ENCODE measurements around the gene KLHL30. TPM values are rescaled to one million over a fixed set of nuclear protein-coding genes. Genes with fewer than 3 reads are reported as not detected.
A peak's percentile ranks its signal among the peaks of the same experiment; 100 is the strongest.

The KLHL30 gene, protein sequence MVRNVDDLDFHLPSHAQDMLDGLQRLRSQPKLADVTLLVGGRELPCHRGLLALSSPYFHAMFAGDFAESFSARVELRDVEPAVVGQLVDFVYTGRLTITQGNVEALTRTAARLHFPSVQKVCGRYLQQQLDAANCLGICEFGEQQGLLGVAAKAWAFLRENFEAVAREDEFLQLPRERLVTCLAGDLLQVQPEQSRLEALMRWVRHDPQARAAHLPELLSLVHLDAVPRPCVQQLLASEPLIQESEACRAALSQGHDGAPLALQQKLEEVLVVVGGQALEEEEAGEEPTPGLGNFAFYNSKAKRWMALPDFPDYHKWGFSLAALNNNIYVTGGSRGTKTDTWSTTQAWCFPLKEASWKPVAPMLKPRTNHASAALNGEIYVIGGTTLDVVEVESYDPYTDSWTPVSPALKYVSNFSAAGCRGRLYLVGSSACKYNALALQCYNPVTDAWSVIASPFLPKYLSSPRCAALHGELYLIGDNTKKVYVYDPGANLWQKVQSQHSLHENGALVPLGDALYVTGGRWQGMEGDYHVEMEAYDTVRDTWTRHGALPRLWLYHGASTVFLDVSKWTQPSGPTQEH
- not detected for total RNA-seq

- no peak for DNase-seq (ENCODE audit: low spot score)
Observed at GRCh38 chr2:238138331-238139195, at the start of gene KLHL30. TSS of gene KLHL30 (plus strand) at chr2:238138668. CDS start at chr2:238140755, 2,087 bp downstream.

DNA sequence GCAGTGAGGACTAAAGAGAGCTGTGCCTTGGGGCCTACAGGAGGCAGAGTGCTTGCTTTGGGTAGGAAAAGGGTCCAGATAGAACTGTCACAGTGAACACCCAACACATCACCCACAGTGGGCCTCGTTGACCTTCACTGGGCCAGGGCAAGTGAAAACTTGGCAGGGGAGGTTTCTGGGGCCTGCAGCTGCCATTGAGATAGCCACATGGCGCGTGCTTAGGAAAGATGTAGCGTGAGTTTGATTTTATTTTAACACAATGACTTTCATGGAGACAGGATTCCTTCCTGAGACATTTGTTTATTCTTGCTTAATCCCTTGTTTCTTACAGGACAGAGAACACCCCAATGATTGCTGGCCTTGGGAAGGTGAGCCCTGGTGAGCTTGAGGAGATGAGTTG is 47.6 kb upstream of the KLHL30 start:
- Mint-ChIP-seq H3K36me3 (peaks cover 1% of the 10 kb centered on the region), H3K27me3 (no peaks in the 10 kb centered on the region), H3K4me3 (no peak overlapping the region), H3K27ac (no peak overlapping the region), H3K9me3 (no peaks in the 10 kb centered on the region), H3K4me1 (ENCODE audit: low read depth in 2 of 2) (peaks cover 7 to 11% of the 10 kb centered on the region in 2 donors)
- DNase-seq (ENCODE audit: low spot score), result no peak
- no peak for ATAC-seq

More at GRCh38 chr2:238138331-238139195, at the start of gene KLHL30:
- Mint-ChIP-seq H3K27ac (no peak within 1 kb of the TSS), H3K4me3 (no peak within 1 kb of the TSS), H3K9me3 (no peaks in the 10 kb centered on the region), H3K4me1 (ENCODE audit: low read depth in 2 of 2) (peaks cover 0 to 12% of the 10 kb centered on the region in 2 donors), H3K36me3 (no peaks in the 10 kb centered on the region), H3K27me3 (no peaks in the 10 kb centered on the region)
- ATAC-seq, result no peak

DNA sequence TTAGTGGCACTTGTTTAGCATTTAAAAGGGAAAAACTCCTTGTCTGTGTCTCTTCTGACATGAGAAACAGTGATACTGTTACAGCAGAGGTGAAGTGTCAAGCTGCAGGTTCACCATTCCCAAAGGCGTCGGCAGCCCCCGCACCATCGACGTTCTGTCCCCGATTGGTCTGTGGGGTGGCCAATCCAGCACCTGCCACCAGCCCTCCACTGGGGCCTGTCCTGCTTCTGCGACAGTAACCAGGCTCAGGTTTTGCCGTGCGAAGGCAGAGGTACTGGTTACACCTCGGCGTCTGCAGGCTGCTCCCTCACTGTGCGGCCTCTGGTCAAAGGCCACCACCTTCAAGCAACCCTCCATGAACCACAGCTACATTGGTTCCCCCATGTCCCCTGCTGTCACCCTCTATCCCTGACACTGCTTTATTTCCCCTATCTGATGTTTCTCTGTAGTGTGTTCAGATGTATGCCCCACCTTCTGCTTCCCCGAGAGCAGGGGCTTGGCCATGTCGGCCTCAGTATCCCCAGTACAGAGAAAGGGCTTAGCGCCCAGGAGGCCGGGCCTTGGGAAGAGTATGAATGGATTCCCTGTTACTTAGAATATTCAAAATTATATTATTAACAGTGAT is 46.9 kb upstream of the KLHL30 start:
- H3K4me1 Mint-ChIP-seq (ENCODE audit: low read depth in 2 of 2), result peaks cover 7 to 11% of the 10 kb centered on the region in 2 donors
- no peaks in the 10 kb centered on the region for H3K27me3 Mint-ChIP-seq
- no peak overlapping the region for H3K4me3 Mint-ChIP-seq
- no peaks in the 10 kb centered on the region for H3K9me3 Mint-ChIP-seq
- H3K36me3 Mint-ChIP-seq, result no peaks in the 10 kb centered on the region
- H3K27ac Mint-ChIP-seq, result no peak overlapping the region
- ATAC-seq, result peak in 1 of 2 donors; percentile 28
- DNase-seq (ENCODE audit: low spot score), result no peak

DNA sequence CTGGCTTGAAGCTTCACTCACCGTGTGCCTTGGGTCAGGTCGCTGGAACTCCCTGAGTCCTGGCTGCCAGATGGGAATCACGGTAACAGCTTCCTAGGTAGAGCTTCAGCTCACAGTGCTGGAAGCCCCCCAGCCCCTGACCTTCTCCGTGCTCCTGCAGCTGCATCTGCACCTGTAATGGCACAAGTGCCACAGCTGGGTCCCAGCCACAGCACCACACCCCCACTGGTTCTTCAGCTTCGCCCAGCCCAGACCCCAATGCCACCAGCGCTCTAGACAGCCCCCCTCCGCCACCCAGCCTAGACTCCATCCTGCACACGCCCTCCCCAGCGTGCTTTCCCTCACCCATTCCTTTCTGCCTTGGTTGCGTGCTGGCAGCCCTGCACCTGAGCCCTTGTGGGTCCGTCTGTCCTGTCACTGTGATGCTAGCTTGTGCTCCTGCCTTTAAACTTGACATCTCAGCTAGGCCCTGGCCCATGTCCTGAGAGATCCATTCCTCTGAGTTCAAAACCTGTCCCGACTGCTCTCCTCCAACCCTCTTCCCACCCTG is 45.9 kb upstream of the KLHL30 start:
- Mint-ChIP-seq H3K36me3 (no peaks in the 10 kb centered on the region), H3K27me3 (no peaks in the 10 kb centered on the region), H3K4me3 (no peak overlapping the region), H3K9me3 (no peaks in the 10 kb centered on the region), H3K4me1 (ENCODE audit: low read depth in 2 of 2) (peaks cover 0 to 3% of the 10 kb centered on the region in 2 donors), H3K27ac (peak overlapping the region in 1 of 2 donors; percentile 61)
- no peak for ATAC-seq
- DNase-seq (ENCODE audit: low spot score), result no peak

DNA sequence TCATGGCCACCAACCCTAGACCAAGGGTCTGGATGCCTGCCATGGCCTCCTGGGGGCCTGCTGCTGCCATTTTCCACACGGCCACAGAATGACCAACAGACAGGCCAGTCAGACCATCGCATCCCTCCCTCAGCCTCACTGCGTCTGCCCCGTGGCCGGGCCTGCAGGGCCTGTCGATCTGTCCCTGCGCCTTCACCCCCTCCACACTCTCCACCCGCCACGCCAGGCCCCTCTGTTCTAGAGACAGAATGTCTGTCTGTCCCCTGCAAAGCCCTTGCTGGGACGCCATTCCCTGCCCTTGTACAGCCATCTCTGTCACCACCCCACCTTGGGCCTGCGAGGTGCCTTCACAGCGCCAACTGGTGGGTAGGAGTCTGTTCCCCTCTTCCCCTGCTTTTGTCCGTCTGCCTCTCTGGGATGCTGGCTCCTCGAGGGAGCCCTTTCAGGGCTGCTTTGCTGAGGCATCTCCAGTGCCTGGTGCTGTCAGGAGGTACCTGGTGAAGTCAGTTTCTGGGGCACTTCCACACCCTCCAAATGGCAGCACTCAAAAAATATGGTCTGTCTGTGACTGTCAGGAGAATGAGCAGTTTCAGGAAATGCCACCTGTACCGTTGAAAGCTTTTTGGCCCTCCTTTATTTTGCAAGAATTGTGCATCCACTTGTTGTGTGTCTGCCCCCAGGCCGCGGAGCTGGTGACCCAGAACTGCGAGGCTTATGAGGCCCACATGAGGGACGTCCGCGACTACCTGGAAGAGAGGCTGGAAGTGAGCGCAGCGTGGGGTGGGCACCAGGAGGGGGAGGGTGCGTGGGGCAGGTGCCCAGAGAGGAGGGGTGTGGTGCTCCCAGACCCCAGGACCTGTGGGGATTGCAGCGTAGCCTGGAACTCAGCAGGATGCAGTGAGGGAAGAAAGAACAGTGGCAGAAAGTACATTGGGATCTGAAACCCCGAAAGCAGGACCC is 45.0 kb upstream of the KLHL30 start:
- Mint-ChIP-seq H3K9me3 (no peaks in the 10 kb centered on the region), H3K4me3 (no peak overlapping the region), H3K36me3 (no peaks in the 10 kb centered on the region), H3K4me1 (ENCODE audit: low read depth in 2 of 2) (peaks cover 0 to 3% of the 10 kb centered on the region in 2 donors), H3K27me3 (no peaks in the 10 kb centered on the region), H3K27ac (peak overlapping the region in 1 of 2 donors; percentile 61)
- no peak for DNase-seq (ENCODE audit: low spot score)
- no peak for ATAC-seq

DNA sequence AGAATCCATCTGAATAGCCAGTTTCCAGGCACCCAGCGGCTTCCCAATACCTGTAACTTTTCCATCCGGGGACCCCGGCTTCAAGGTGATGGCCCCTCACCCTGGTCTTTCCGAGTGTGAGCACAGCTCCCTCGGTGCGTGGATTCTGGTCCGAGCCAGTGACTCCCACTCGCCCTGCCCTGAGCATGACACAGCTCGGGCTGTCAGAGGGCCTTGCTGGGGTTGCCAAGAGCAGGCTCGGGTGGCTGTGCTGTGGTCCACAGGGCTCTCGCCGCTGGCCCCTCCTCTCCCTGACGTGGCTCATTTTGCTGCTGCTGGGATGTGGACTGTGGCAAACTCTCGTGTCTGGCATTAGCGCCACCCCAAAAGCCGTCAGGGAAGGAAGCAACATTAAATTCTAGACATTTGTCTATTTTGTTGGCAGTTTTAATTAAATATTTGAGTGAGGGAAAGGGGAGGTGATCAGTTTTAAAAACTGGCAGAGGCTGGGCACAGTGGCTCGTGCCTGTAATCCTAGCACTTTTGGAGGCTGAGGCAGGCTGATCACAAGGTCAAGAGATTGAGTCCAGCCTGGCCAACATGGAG is 43.9 kb upstream of the KLHL30 start:
- Mint-ChIP-seq H3K4me1 (ENCODE audit: low read depth in 2 of 2) (peaks cover 0 to 3% of the 10 kb centered on the region in 2 donors), H3K27ac (no peak overlapping the region), H3K27me3 (no peaks in the 10 kb centered on the region), H3K9me3 (no peaks in the 10 kb centered on the region), H3K4me3 (no peak overlapping the region), H3K36me3 (no peaks in the 10 kb centered on the region)
- no peak for DNase-seq (ENCODE audit: low spot score)
- ATAC-seq, result no peak

DNA sequence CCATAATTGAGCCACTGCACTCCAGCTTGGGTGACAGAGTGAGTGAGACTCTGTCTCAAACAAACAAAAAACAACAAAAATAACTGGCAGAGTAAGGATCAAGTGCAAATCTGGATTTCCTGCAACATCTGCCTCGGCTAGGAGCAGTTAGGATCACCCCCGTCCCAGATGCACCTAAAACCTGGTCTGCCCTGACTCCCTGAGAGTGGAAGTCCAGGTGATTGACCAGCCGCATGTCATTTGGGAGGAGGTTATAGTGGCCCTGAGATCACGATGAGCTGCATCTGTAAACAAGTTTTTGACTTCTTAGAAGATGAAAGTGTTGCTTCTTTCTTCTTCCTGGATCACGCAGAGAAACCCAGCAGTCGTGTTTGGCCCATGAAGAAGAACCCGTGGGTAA is 43.3 kb upstream of the KLHL30 start:
- Mint-ChIP-seq H3K4me1 (ENCODE audit: low read depth in 2 of 2) (peaks cover 0 to 3% of the 10 kb centered on the region in 2 donors), H3K9me3 (no peaks in the 10 kb centered on the region), H3K27ac (no peak overlapping the region), H3K27me3 (no peaks in the 10 kb centered on the region), H3K4me3 (no peak overlapping the region), H3K36me3 (no peaks in the 10 kb centered on the region)
- ATAC-seq (no peak), DNase-seq (ENCODE audit: low spot score) (no peak)

- DNase-seq (ENCODE audit: low spot score) (no peak), ATAC-seq (no peak)
- Mint-ChIP-seq H3K27me3 (no peaks in the 10 kb centered on the region), H3K4me3 (no peak overlapping the region), H3K27ac (no peak overlapping the region), H3K9me3 (no peaks in the 10 kb centered on the region), H3K36me3 (no peaks in the 10 kb centered on the region), H3K4me1 (ENCODE audit: low read depth in 2 of 2) (peaks cover 0 to 3% of the 10 kb centered on the region in 2 donors)
Observed at GRCh38 chr2:238096311-238097011, 42.0 kb upstream of the KLHL30 start.

DNA sequence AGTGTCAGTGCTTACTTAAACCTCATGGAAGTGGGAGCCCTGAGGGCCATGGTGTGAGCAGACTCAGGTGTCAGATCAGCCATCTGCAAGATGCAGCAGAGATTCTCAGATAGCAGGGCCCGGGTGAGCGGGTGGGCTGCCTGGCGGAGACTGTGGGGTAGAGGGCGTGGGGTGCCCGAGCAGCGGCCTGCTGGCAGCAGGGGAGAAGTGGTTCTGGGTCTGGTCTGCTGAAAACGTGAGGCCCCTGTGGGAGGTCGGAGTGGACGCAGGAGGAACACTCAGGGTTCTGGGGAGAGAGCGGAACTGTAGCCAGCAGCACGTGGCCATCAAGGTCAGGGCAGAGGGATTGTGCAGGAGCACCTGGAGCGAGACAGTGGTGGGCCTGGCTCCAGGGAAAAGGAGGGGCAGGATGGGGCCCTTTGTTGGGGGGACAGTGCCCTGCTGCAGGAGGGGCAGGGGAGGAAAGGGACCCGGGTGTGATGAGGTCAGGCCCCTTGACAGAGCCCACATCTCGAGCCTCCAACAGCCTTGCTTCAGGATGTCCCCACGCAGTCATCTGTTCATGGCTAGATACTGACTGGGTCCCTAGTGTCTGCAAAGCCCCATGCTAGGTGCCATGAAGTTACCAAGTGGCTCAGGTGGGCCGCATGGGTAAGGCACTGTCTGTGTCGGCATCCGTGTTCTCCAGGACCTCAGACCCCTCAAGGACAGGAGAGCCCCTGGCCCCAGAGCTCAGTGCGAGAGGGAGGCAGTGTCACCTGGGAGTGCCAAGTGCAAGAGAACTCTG is 41.1 kb upstream of the KLHL30 start:
- DNase-seq (ENCODE audit: low spot score), result no peak
- H3K4me3 Mint-ChIP-seq, result no peak overlapping the region
- H3K27me3 Mint-ChIP-seq, result no peaks in the 10 kb centered on the region
- no peak for ATAC-seq
- H3K27ac Mint-ChIP-seq, result no peak overlapping the region
- peaks cover 0 to 3% of the 10 kb centered on the region in 2 donors for H3K4me1 Mint-ChIP-seq (ENCODE audit: low read depth in 2 of 2)
- H3K9me3 Mint-ChIP-seq, result no peaks in the 10 kb centered on the region
- no peaks in the 10 kb centered on the region for H3K36me3 Mint-ChIP-seq

DNA sequence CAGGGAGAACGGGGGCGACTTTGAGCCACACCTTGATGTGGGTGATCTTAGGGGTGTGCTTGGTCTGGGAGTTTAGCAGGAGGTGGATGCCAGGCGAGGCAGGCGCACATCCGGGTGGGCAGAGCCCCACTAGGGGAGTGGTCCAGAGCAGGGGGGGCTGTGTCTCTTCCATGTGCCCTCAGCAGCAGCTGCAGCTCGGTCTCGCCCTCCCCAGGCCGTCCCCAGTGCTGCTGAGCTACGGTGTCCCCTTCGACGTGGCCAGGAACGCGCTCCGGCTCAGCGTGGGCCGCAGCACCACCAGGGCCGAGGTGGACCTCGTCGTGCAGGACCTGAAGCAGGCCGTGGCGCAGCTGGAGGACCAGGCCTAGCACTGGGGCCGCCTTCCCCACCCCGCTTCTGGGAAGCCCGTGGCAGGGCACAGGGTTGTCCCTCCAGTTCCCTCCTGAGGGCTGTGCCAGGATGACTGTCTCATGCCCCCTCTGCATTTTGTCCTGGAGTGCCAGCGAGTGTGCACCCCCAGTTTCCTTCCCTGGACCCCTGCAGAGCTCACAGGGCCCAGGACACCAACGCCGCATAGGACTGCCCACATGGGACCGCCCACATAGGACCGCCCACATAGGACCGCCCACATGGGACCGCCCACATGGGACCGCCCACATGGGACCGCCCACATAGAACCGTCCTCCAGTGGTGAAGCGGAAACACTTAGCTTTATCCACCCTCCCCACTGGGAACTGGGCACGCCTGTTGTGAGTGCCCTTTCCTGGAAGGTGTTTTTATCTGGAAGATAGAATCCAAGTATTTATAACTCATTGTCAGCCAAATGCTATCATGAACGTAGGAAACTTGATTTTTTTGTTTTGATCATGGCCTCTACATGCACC is 40.2 kb upstream of the KLHL30 start:
- Mint-ChIP-seq H3K36me3 (no peaks in the 10 kb centered on the region), H3K27ac (no peak overlapping the region), H3K4me1 (ENCODE audit: low read depth in 2 of 2) (no peaks in the 10 kb centered on the region), H3K9me3 (no peaks in the 10 kb centered on the region), H3K27me3 (no peaks in the 10 kb centered on the region), H3K4me3 (no peak overlapping the region)
- ATAC-seq (peak; percentile 75 to 86), DNase-seq (ENCODE audit: low spot score) (no peak)

Data from natural killer cell treated with Interleukin-12 subunit alpha and Interleukin-12 subunit beta and Interleukin-15 and Interleukin-18, amount 100 ng/mL, for 72 hours (primary cell).